ENCODE measurements around the gene HYI.
"Not testable (repeated sequence)": the region's sequence is repeated elsewhere in the genome, so short reads cannot be mapped to it uniquely, and the experiment has no call there.

HYI gene

DNA sequence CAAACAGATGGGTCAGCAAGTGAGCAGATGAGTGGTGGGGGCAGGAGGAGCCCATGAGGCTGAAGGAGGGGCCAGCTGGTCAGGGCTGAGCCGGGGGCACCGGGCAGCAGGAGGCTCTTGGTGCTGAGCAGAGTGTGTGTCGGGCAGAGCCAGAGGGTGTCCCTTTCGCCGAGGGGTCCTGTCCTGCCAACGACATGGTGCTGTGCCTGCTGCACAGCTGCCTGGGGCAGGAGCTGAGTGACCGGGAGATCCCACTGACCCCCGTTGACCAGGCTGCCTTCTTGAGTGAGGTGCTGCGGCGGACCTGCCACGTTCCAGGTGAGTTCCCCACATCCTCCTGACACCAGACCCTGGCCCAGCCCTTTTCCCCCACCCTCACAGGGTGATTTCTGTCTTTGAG, 27.5 kb downstream of the HYI start:
- DNase-seq = no peak

- no peak for DNase-seq
Observed at GRCh38 chr1:43425045-43425444, 28.7 kb downstream of the HYI start.

DNA sequence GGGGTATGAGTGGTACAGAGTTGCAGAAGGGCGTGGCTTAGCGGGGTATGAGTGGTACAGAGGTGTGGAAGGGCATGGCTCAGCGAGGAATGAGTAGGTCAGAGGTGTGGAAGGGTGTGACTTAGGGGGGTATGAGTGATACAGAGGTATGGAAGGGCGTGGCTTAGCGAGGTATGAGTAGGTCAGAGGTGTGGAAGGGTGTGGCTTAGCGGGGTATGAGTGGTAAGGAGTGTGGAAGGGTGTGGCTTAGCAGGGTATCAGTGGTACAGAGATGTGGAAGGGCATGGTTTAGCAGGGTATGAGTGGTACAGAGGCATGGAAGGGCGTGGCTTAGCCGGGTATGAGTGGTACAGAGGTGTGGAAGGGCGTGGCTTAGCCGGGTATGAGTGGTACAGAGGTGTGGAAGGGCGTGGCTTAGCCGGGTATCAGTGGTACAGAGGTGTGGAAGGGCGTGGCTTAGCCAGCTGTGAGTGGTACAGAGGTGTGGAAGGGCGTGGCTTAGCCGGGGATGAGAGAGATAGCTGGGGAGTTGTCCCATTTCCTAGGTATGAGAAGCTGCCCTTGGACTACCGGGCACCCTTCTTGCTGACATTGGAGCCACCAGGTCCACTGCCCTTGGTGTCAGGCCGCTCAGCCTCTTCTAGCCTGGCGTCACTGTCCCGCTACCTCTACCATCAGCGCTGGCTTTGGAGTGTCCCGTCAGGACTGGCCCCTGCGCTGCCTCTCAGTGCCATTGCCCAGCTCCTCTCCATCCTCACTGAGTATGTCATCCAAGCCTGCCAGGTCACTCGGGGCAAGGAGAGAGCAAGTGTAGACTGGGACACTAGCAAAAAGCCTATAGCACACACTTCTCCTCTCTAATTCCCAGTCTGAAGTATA, 29.8 kb downstream of the HYI start:
- no peak for DNase-seq

DNA sequence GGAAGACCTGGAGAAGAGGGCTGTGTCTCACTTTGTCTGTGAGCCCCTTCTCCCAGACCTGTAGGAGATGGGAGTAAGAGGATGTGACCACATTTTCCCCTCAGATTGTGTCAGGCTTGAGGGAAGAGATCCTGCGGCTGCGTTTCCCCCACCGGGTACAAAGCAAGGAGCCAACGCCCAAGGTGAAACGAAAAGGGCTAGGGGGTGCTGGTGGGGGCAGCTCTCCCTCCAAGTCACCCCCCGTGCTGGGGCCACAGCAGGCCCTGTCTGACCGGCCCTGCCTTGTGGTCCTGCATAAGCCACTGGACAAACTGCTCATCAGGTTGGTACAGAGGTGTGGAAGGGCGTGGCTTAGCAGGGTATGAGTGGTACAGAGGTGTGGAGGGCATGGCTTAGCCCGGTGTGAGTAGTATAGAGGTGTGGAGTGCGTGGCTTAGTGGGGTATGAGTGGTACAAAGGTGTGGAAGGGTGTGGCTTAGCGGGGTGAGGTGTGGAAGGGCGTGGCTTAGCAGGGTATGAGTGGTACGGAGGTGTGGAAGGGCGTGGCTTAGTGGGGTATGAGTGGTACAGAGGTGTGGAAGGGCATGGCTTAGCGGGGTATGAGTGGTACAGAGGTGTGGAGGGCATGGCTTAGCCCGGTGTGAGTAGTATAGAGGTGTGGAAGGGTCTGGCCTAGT, 30.6 kb downstream of the HYI start:
- no peak for DNase-seq

DNA sequence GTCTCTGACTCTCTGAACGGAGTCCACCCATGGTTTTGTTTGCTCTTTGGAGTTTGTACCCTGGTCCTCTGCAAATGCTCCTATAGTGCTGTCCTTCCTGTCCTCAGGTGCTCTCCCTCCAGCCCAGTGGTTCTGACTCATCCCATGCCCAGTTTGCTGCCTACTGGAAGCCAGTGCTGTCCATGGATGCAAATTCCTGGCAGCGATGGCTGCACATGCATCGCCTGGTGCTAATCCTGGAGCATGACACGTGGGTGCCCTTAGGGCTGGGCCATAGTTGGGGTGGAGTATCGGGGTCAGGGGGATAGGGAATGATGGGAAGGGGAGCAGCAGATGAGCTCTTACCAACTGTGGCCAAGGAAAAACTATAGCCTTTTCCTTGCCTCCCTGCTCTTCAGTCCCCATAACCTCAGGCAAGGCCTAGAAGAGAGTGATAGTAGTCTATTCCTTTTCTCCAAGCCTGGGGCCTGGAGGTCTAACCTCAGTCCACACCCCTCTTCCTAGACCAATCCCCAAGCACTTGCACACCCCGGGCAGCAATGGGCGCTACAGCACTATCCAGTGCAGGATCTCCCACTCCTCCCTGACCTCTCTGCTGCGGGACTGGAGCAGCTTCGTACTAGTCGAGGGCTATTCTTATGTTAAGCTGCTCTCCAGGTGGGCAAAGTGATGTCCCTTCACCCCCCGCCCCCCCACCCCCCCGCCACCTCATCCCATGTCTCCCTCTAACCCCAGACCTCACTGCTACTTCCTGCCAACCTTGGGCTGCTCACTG, 31.6 kb downstream of the HYI start:
- no peak for DNase-seq

GRCh38 chr1:43421396-43421795, 32.3 kb downstream of the HYI start:
- DNase-seq = no peak

DNA sequence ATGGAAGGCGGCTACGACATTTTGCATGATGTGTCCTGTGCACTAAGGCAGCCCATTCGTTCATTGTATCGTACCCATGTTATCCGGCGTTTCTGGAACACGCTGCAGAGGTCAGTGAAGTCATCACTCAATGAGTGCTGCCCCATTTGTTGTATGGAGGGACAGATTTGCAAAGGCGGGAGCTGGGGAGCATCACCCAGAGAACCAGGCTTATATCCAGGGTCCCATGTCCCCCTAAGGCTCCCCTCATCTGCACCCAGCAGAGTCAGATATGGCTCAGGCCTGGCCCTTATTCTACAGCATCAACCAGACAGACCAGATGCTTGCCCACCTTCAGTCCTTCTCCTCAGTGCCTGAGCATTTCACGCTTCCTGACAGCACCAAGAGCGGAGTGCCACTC, 32.9 kb downstream of the HYI start:
- no peak for DNase-seq

DNA sequence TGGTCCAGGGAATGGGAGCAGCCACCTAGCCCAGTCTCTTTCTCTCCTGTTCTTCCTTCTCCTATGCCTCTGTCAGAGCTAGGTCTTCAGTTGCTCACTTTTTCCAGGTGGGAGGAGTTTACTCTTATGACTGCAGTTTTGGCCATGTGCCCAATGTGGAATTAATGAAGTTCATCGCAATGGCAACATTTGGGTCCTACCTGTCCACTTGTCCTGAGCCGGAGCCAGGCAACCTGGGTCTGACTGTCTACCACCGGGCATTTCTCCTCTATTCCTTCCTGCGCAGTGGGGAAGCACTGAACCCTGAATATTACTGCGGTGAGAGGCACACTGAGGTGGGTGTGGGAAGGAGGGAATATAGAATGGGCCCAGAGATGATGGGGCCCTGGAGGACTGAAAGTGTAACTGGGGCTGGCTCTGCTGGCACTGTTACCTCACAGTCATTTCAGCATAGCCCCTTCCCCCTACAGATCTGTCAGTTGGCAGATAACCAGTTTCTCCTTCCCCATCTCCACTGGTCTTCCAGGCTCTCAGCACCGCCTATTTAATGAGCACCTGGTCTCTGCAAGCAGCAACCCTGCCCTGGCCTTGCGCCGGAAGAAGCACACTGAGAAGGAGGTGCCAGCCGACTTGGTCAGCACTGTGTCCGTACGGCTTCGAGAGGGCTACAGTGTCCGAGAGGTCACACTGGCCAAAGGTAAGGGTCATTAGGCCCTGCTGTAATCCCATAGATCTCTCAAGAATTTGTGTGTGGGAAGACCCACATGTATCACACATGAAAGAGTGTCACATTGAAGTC, 33.9 kb downstream of the HYI start:
- DNase-seq = no peak

- no peak for DNase-seq
Observed at GRCh38 chr1:43418858-43419257, 34.9 kb downstream of the HYI start.

DNA sequence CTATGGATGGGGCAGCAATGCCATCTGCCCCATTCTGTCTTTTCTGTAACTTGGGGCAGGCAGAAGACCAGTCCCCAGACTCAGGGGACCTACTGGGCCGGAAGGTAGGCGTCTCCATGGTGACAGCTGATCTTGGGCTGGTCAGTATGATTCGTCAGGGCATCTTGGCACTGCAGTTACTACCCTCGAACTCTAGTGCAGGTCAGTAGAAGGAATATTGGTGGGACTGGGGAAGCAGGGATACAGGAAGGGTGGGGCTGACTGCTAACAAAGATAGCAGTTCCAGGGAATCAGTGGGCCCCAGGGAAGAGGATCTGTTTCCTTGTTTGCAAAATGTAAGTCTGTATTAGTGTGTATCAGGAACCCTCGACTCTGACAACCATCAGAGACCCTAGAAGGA, 37.8 kb downstream of the HYI start:
- DNase-seq = no peak

GRCh38 chr1:43414634-43415223, 39.0 kb downstream of the HYI start:
- DNase-seq = peak; percentile 8

DNA sequence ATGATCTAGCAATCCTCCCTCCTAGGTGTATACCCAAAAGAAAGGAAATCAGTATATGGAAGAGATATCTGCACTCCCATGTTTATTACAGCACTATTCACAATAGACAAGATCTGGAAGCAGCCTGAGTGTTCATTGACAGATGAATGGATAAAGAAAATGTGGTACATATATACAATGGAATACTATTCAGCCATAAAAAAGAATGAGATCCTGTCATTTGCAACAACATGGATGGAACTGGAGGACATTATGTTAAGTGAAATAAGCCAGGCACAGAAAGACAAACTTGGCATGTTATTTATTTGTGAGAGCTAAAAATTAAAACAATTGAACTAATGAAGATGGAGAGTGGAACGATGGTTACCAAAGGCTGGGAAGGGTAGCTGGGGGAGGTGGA, 40.3 kb downstream of the HYI start:
- not testable (repeated sequence) for DNase-seq

DNA sequence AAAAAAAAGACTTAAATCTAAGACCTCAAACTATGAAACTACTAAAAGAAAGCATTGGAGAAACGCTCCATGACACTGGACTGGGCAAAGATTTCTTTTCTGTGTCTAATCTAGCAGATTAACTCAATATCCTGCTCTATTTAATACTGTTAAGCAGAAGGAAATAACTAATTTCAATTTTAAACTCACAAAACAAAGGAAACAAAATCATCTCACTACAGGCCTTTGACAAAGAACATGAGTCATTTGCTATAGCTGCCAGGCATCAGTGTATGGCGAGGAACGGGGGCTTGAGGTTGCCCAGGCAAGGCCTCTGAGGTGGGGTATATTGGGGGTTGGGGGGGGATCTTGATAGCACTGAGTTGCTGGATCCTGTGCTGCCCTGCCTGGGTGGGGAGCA, 43.2 kb downstream of the HYI start:
- no peak for DNase-seq

DNA sequence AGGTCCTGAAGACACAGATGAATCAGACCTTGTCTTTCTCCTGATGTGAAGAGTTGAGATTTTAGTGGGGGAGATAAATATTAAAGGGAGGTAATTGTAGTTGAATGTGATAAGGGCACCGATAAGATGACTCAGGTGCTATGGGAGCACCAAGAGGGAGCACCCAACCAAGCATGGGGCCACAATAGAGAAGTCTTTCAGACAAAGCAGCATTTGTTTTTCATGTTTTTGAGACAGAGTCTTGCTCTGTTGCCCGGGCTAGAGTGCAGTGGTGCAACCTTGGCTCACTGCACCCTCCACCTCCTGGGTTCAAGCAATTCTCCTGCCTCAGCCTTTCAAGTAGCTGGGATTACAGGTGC, 47.9 kb downstream of the HYI start:
- no peak for DNase-seq

GRCh38 chr1:43405219-43405875, 48.4 kb downstream of the HYI start:
- DNase-seq = no peak

DNA sequence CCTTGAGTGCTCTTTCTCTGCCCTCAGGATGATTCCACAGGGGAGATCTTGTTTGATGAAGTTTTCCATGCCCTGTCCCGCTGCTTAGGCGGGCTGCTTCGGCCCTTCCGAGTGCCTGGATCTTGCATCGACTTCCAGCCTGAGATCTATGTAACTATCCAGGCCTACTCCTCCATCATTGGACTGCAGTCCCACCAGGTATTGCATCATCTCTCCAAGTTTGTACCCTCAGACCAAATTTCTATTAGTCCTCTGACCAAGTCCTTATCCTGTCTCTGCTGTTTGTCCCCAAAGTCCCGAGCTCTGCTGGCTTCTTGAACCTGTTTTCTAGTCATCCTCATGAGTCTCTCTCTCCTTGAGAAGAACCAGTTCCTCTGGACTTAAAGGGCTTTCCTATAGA, 49.4 kb downstream of the HYI start:
- no peak for DNase-seq

GRCh38 chr1:43402089-43402865, 51.5 kb downstream of the HYI start:
- no peak for DNase-seq
